ENCODE results near the gene KIAA1755. TPM values are rescaled to one million over a fixed set of nuclear protein-coding genes. Genes with fewer than 3 reads are reported as not detected.

KIAA1755 gene
- total and polyA plus RNA-seq, 10 of the 15 experiments (the other 5 are each of a cell fraction or from before 2014, with no cell fraction given) = not detected

DNA sequence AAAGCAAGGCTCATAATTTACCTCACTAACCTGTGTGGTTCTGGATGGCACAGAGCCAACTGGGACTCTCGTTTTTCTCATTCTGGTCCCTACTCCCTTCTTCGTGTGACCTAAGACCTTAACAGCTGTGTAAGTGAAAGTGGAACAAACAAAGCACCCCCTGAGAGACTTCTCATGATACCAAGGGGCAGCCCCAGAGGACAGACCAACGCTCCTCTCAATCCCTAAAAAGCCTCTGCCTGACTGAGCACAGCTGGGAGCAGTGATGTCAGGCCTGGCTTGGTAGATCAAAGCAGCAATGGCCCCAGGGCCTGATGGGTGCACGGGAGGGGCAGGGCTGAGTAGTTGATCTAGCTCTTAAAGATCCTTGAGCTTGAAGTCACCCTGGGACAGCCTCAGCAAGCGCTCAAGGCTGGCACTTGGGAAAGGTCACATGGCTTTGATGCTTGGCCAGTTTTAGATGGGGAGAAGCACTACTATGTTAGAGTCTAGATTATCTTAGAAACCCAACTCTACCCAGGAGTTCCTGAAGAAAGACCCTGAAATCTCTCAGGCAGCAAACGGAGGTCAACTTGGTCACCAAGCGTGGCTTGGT is 79.2 kb downstream of the KIAA1755 start (continued):
- TF ChIP-seq, protein P1, sequence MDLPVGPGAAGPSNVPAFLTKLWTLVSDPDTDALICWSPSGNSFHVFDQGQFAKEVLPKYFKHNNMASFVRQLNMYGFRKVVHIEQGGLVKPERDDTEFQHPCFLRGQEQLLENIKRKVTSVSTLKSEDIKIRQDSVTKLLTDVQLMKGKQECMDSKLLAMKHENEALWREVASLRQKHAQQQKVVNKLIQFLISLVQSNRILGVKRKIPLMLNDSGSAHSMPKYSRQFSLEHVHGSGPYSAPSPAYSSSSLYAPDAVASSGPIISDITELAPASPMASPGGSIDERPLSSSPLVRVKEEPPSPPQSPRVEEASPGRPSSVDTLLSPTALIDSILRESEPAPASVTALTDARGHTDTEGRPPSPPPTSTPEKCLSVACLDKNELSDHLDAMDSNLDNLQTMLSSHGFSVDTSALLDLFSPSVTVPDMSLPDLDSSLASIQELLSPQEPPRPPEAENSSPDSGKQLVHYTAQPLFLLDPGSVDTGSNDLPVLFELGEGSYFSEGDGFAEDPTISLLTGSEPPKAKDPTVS (IDR thresholded peaks at IDR 0.05; ENCODE audit: low read depth, low read length) = no peak
- peak; percentile 54; the same call in 1 of the 2 replicates for TF ChIP-seq NR2C1 (IDR thresholded peaks at IDR 0.05)
- TF ChIP-seq, protein P2, sequence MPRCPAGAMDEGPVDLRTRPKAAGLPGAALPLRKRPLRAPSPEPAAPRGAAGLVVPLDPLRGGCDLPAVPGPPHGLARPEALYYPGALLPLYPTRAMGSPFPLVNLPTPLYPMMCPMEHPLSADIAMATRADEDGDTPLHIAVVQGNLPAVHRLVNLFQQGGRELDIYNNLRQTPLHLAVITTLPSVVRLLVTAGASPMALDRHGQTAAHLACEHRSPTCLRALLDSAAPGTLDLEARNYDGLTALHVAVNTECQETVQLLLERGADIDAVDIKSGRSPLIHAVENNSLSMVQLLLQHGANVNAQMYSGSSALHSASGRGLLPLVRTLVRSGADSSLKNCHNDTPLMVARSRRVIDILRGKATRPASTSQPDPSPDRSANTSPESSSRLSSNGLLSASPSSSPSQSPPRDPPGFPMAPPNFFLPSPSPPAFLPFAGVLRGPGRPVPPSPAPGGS (IDR thresholded peaks at IDR 0.05; ENCODE audit: borderline replicate concordance, insufficient read depth, low read depth, low read length, poor library complexity, severe bottlenecking) = no peak
- TF ChIP-seq, protein P3, sequence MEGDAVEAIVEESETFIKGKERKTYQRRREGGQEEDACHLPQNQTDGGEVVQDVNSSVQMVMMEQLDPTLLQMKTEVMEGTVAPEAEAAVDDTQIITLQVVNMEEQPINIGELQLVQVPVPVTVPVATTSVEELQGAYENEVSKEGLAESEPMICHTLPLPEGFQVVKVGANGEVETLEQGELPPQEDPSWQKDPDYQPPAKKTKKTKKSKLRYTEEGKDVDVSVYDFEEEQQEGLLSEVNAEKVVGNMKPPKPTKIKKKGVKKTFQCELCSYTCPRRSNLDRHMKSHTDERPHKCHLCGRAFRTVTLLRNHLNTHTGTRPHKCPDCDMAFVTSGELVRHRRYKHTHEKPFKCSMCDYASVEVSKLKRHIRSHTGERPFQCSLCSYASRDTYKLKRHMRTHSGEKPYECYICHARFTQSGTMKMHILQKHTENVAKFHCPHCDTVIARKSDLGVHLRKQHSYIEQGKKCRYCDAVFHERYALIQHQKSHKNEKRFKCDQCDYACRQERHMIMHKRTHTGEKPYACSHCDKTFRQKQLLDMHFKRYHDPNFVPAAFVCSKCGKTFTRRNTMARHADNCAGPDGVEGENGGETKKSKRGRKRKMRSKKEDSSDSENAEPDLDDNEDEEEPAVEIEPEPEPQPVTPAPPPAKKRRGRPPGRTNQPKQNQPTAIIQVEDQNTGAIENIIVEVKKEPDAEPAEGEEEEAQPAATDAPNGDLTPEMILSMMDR (IDR thresholded peaks at IDR 0.05 in 2 of 3, conservative IDR thresholded peaks at IDR 0.05 in 1 of 3; ENCODE audit: control insufficient read depth in 2 of 3, extremely low read depth in 1 of 3, insufficient read depth in 1 of 3, low read depth in 3 of 3, low read length in 3 of 3) = no peak
- no peak for TF ChIP-seq GATAD2B (conservative IDR thresholded peaks at IDR 0.05; ENCODE audit: low read depth)
- no peak for TF ChIP-seq EZH2 (IDR thresholded peaks at IDR 0.05; ENCODE audit: borderline replicate concordance, control insufficient read depth, low read depth, low read length)
- TF ChIP-seq, protein P4, sequence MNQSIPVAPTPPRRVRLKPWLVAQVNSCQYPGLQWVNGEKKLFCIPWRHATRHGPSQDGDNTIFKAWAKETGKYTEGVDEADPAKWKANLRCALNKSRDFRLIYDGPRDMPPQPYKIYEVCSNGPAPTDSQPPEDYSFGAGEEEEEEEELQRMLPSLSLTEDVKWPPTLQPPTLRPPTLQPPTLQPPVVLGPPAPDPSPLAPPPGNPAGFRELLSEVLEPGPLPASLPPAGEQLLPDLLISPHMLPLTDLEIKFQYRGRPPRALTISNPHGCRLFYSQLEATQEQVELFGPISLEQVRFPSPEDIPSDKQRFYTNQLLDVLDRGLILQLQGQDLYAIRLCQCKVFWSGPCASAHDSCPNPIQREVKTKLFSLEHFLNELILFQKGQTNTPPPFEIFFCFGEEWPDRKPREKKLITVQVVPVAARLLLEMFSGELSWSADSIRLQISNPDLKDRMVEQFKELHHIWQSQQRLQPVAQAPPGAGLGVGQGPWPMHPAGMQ (IDR thresholded peaks at IDR 0.05; ENCODE audit: borderline replicate concordance) = no peak
- TF ChIP-seq MEF2A (IDR thresholded peaks at IDR 0.05; ENCODE audit: insufficient read depth, low read depth, low read length) = peak; percentile 11; the same call in 1 of the 2 replicates
- no peak for TF ChIP-seq RELA (IDR thresholded peaks at IDR 0.05; ENCODE audit: borderline replicate concordance, partially characterized antibody)
- no peak for TF ChIP-seq CHD4 (IDR thresholded peaks at IDR 0.05)
- TF ChIP-seq NFIC (IDR thresholded peaks at IDR 0.05; ENCODE audit: low read depth, low read length) = peak; percentile 41; the same call in 1 of the 2 replicates
- TF ChIP-seq POU2F2 (IDR thresholded peaks at IDR 0.05; ENCODE audit: borderline replicate concordance, low read depth, low read length) = 0 out of 3 replicates have a peak, but pooled peaks have one; percentile 11
- no peak for TF ChIP-seq SMAD5 (IDR thresholded peaks at IDR 0.05; ENCODE audit: low read depth)
- TF ChIP-seq NR2F1 (conservative IDR thresholded peaks at IDR 0.05) = peak; percentile 98
- no peak for TF ChIP-seq TBL1XR1 (IDR thresholded peaks at IDR 0.05; ENCODE audit: low read depth, low read length)
- peak; percentile 86 for TF ChIP-seq TCF7 (IDR thresholded peaks at IDR 0.05; ENCODE audit: borderline replicate concordance)
- TF ChIP-seq FOS (IDR thresholded peaks at IDR 0.05; ENCODE audit: borderline replicate concordance, extremely low read depth, insufficient read length) = no peak

All from GM12878 (cell line).